Measurements from ENCODE around the gene PACSIN1.

The PACSIN1 gene

DNA sequence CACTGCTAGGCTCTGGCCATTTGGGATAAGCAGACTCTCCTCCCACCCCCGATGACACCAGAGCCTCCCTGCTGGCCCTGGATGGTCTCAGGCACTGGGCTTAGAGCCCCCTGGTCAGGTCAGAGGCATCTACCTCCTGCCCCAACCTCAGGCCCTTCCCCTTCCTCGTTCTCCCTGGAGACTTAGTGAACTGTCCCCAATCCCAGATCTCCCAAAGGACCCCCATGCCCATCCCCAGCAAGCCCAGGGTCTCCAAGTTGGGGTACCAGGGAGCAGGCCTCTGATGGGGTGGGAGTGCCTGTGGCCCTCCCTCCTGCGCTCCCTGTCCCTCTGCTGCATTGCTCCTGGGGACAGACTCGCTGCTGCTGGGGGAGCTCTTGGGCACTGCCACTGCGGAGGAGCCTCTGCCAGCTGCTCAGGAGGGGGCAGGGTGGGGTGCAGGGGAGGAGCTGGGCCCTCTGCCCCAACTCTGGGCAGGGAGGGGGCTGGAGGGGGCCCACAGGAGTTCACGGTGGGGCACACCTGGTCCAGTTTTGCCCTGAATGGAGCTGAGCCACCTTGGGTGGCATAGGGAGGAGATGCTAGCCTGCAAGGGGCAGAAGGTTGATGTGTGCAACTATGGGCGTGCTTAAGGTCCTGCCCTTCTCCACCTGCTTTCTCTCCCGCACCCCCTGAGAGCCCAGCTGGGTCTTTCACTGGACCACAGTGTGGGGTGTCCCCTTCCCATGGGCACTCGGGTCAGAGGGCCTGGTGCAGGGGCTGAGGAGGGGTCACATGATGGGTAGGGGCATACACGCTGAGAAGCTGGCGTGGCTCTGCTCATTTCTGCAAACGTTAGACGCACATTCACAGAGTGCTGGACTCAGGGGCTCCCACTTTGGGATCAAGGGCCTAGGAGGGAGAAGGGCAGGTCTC, 49.9 kb downstream of the PACSIN1 start:
- no peak for DNase-seq

DNA sequence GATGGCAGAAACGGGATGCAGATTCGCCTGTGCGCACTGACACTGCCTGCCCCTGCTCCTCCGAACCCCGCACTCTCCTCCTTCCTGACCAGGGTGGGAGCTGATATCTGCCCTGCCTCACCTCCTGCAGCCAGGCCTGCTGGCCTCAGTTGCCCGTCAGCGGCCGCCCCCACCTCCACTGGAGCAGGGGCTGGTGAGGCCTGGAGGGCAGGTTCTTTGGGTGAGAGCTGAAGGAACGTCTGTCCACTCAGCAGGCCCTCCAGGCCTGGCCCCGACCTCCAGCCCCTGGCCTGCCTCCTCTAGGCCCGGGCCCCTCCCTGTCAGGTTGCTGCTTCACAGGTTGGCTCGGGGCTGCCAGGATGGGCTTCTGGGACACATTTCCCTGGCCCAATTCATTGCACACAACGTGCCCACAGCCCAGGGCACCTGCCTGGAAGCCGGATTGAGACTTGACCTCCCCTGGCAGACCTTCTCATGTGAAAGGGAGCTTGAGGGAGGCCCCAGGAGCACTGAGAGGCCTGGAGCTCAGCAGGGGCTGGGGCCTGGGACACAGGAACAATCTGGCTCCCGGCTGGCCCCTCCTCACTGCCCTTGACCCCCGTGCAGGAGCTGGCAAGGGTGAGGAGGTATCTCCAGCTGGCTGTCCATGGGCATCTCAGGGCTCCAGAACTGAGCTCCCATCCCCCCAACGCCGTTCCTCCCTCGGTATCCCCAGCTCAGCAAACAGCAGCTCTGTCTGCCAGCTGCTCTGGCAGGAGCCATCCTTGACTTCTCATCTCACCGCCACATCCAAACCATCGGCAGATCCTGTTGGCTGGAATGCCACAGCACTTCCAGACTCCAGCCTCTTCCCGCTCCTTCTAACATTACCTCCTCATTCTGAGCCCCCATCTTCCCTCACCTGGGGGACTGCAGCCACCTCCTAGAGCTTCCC, 50.8 kb downstream of the PACSIN1 start:
- DNase-seq, result no peak

- DNase-seq, result no peak
Observed at GRCh38 chr6:34517461-34517881, 51.6 kb downstream of the PACSIN1 start.

- DNase-seq, result no peak
Observed at GRCh38 chr6:34517966-34518365, 52.1 kb downstream of the PACSIN1 start.

DNA sequence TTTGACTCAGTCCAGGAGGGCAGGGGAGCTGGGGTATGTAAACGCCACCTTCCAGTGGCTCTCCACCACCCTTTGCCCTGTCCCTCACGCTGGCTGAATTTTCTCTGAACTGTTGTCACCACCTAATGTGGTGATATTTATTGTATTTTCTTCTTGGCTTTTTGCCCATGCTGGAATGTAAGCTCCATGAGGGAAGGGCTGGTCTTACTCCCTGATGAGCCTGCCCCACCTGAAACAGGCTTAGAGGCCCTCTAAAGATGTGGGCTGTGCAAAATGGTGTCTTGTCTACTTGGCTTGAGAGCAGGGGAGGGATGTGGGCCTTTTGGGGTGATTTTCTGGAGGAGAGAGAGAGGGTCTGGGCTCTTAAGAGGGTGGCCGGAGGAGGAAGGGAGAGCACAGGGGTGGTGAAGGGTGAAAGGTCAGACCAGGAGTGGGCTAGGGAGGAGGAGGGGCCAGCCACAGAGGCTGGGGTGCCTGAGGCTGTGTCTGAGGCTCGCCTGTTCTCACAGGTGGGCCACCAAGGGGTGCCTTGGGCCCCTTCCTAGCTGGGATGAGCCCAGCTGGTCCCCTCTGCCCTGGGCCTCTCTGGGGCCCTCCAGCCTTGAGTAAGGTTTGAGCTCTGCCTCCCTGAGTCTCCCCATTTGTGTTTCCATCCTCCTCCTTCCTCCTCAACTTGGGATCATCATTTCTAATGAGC, 52.9 kb downstream of the PACSIN1 start:
- DNase-seq, result no peak

- no peak for DNase-seq
Observed at GRCh38 chr6:34519971-34520644, 54.2 kb downstream of the PACSIN1 start.

GRCh38 chr6:34520645-34521462, 55.0 kb downstream of the PACSIN1 start:
- DNase-seq, result no peak

DNA sequence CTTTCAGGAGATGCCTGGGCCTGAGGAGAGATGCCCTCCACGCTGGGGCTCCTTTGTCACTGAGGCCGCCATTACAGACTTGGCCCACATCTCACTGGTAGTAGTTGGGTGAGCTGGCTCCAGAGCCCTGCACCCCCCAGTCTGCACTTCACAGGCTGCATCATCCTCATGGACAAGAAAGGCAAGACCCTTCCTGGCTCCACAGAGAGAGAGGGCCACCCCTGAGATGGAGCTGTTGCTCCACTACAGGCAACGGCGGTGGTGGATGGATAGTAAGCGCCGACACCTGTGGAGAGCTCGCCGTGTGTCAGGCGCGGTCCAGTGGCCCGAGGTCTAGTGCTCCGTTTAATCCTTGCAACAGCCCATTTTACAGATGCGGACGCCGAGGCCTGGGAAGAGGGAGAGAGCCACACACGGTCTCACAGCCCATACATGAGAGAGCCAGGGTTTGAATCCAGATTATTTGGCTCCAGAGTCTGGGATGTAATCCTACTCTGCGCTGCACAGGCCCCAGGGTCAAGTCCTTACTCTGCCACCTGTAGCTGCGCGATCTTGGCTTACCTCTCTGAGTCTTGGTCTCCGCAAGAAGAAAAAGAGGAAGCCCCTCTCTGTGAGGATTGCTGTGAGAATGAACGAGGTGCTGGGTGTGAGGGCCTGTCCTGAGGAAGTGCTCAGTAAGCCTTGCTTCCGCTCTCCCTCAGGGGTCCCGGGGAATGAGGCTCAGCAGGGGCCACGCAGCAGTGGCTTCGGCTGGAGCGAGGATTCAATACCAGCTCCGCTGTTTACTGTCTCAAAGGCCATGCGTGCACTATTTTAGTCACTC, 55.8 kb downstream of the PACSIN1 start:
- no peak for DNase-seq

- no peak for DNase-seq
Observed at GRCh38 chr6:34522761-34523160, 56.9 kb downstream of the PACSIN1 start.

DNA sequence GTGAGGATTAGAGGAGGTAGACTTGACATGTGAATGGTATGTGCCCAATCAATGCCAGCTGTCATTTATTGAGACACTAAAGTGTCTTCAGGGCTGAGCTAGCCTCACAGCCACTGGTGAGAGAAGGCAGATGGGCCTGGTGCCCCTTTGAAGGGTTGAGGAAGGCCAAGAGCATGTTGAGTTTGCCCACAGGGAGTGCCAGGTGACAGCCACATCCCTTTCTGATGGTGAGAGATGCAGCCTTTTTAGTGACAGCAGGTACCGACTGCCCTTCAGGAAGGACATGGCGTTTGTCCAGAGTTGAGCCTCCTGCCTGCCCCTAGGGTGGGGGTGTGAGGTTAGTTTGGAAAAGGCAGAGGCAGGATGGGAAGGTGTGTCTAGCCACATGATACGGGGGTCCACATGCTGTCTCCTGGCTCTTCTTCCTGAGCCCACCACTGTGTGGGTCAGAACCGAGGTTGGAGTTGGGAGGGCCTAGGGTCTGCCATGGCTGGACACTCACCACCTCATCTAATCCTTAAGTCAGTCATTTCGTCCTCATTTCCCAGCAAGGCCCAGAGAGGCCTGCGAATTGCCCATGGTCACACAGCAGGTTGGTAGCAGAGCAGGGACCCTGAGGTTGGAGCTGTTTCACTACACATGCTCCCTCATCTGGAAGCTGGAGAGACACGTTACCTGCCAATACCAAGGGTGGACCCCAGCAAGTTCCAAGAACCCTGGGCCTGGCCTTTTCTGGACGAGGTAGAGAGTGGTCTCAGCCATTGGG, 57.7 kb downstream of the PACSIN1 start:
- no peak for DNase-seq

GRCh38 chr6:34524499-34524898, 58.6 kb downstream of the PACSIN1 start:
- DNase-seq, result no peak

GRCh38 chr6:34524971-34525370, 59.1 kb downstream of the PACSIN1 start:
- DNase-seq, result no peak

GRCh38 chr6:34525431-34526175, 59.7 kb downstream of the PACSIN1 start:
- DNase-seq, result no peak

DNA sequence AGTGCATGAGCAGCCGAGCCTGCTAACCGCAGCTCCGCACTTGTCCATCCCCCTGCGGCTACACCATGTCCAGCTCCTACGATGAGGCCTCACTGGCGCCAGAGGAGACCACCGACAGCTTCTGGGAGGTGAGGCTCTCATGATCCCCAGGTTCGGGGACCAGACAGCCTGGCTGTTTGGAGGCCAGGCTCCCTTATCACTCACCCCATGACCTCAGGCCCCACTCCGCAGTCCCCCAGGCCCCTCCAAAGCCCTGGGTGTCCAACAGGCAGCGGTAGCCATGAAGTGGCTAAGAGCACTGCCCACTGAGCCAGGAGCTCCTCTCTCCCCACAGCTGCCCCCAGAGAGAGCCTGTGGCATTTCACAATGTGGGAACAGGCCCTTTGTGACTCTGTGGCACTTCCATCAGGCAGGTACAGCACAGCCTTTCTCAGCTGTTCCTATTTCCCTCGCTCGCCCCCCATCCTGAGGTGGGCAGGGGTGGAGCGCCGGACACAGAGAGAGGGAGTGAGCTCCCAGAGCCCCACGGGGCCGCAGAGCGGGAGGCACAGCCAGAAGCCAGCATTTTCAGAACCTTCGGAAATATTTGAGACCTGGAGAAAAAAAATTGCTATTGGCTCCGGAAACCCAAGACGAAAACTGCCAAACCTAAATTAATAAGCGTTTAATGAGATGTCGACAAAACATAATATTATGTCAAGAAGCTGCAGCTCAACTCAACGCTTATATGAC, 60.5 kb downstream of the PACSIN1 start:
- DNase-seq, result no peak

GRCh38 chr6:34526992-34527728, 61.3 kb downstream of the PACSIN1 start:
- peak; percentile 88 for DNase-seq

DNA sequence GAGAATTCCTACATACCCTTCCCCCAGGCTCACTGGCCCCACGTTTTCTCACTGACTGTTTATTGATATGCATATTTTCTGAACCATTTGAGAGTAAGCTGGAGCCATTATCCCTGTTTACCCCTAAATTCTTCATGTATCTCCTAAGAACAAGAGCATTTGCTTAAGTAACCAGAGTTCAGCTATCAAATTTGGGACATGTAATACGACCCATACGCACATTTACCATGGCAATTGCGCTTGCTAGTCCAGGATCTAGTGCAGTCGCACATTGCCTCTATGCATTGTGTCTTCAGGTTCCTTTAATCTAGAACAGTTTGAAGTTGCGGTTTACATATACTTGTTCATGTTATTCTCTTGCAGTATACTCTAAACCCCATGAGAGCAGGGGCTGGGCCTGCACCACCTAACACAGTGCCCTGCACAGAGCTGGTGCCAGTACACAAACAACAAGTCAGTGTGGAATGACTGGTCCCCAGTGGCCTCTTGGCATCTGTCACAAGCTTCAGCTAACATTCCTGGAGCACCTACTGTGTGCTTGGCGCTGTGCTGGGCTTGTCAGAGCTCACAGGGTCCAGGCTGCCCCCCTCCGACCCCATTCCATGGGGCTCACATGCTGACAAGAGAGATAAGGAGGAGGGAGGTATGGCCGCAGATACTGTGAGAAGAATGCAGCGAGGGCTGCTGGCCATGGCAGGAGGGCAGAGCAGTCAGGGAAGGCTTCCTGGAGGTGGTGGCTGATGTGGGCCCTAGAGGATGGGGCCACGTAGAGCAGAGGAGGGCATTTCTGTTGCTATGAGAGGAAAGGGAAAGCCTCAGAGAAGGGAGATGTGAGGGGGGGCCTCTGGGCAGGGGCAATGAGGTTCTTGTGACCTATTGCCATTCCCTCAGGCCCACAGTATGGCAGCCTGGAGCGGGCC, 62.1 kb downstream of the PACSIN1 start:
- DNase-seq, result no peak

Data from fibroblast of skin of right biceps (primary cell).